NCI-H446 (cell line): Measurements from ENCODE around the gene KCNIP4.
"Not testable (repeated sequence)": the region's sequence is repeated elsewhere in the genome, so short reads cannot be mapped to it uniquely, and the experiment has no call there.

ENCODE experiments used
- DNase-seq, 2 experiments: peaks; one replicate each; lab custom pipeline; 2025; lab: John Stamatoyannopoulos, UW

The KCNIP4 gene

GRCh38 chr4:21366312-21366711 is 582.3 kb downstream of the KCNIP4 start:
- no peak for DNase-seq

DNA sequence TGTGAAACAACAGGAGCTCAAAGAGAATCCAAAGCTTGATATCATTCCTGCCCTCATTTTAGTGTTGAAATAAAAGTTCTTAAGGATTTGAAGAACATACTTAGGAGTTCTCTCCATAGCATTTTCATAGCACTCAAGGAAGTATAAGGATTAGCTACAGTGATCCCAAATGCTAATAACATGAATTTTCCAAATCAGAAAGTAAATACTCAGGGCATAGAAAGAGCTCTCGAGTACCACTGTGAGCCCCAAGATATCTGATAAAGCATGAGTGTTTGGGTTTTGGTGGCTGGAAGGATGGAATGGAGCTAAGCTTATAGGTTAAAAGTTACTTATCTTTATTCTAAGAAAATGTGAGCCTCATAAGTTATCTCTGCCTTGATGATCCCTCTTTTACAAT is 584.9 kb downstream of the KCNIP4 start:
- no peak for DNase-seq

DNA sequence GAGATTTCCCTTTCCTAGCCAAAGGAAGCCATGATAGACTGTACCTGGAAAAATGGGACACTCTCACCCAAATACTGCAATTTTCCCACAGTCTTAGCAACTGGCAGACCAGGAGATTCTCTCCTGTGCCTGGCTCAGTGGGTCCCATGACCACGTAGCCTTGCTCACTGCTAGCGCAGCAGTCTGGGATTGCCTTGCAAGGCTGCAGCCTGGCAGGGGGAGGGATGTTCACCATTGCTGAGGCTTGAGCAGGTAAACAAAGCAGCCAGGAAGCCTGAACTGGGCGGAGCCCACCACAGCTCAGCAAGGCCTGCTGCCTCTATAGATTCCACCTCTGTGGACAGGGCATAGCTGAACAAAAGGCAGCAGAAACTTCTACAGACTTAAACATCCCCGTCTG is 596.2 kb downstream of the KCNIP4 start:
- not testable (repeated sequence) for DNase-seq

DNA sequence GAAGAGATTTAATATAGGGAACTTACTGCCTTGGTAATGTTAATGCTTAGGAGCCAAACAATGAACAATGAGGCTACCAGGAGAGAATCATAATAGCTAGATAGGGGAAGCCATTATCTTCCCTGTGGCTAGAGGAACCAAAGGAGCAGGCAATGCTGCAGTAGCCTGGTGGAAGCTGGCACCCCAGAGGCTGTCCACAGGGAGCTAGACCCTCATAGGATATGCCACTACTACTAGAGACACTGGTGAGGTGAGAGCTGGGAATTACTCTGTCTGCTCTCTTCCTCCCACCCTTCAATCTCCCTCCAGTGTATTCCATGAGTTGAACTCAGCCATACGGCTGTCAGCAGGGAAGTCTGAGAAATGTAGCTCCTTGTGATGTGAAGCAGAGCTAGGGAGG is 601.4 kb downstream of the KCNIP4 start:
- DNase-seq, result no peak

DNA sequence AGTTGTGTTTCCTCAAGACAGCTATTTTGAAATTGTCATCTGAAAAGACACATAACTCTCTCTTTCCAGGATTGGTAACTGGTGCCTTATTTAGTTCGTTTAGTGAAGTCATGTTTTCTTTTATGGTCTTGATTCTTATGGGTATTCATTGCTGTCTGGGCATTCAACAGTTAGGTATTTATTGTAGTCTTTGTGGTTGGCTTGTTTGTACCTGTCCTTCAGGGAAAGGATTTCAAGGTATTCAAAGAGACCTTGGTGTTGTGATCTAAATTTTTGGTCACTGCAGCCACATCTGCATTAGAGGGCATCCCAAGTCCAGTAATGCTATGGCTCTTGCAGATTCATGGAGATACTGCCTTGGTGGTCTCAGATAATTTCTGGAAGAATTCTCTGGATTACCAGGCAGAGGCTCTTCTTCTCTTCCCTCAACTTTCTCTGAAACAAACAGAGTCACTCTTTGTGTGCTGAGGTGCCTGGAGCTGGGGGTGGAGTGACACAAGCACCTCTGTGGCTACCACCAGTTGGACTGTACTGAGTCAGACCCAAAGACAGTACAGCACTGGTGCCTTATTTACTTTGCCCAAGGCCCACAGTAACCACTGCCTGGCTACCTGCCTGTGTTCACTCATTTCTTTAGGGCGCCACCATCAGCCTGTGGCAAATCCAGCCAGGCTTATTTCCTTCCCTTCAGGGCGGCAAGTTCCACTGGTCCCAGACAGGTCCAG is 620.4 kb downstream of the KCNIP4 start:
- no peak for DNase-seq

DNA sequence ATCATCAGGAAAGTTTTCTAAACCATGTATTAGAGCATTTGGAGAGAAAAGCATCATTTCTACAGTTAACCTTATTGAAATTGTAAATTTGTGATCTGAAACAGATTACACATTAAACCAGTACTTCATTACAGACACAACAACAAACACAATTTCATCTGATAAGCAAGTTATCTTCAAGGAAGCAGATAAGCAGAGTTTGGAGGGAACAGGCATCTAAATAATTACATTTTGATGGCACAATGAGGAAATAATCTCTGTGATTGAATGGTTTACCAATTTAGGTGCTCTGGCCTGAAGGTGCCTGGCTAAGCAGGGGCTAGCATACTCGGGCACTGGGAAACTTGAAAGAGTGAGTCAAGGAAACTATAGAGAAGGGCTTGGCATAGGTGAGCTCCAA is 628.5 kb downstream of the KCNIP4 start:
- DNase-seq, result no peak

- DNase-seq, result no peak
These were observed 640.9 kb downstream of the KCNIP4 start for GRCh38 chr4:21307709-21308108.

- DNase-seq, result no peak
These were observed 644.1 kb downstream of the KCNIP4 start for GRCh38 chr4:21304540-21304887.

GRCh38 chr4:21290562-21290961 is 658.0 kb downstream of the KCNIP4 start:
- DNase-seq, result no peak

DNA sequence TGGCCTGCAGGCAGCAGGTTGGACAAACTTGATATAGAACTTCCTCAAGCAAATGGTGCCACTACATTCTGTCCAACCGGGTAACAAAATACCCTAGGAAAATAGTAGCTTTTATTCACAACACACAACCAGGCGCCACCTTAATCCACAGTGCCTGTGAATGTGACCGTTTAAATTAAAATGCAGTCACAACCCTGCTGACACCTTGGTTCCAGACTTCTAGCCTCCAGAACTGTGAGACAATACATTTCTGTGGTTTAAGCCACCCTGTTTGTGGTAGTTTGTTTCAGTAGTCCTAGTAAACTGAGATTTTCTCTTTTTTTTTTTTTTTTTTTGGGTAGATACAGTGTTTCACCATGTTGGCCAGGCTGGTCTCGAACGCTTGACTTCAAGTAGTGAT is 672.5 kb downstream of the KCNIP4 start:
- no peak for DNase-seq

GRCh38 chr4:21271439-21272052 is 677.0 kb downstream of the KCNIP4 start:
- no peak for DNase-seq

- no peak for DNase-seq
These were observed 700.2 kb downstream of the KCNIP4 start for GRCh38 chr4:21248331-21248730.

- DNase-seq, result no peak
These were observed 706.4 kb downstream of the KCNIP4 start for GRCh38 chr4:21242163-21242562.

- no peak for DNase-seq
These were observed 721.7 kb downstream of the KCNIP4 start for GRCh38 chr4:21226637-21227538.

DNA sequence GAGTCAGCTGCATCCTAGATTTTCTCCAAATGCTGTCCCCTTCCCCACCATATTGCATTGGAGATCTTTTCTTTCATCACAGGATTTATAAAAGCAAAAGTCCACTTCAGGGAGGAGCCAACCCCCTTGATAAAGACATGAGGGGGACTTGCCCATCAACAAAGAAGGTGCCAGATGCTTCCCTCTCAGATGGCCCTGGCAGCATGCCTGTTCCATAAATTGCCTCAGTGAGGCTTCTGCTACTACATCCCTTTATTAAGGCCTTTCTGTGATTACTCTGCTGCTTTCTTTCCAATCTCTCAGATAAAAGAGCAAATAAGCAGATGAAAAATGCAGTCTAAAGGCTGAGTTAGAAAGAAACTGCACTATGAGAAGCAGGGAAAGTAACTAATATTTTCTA is 736.7 kb downstream of the KCNIP4 start:
- no peak for DNase-seq

- DNase-seq, result no peak
These were observed 738.7 kb downstream of the KCNIP4 start for GRCh38 chr4:21209860-21210259.

DNA sequence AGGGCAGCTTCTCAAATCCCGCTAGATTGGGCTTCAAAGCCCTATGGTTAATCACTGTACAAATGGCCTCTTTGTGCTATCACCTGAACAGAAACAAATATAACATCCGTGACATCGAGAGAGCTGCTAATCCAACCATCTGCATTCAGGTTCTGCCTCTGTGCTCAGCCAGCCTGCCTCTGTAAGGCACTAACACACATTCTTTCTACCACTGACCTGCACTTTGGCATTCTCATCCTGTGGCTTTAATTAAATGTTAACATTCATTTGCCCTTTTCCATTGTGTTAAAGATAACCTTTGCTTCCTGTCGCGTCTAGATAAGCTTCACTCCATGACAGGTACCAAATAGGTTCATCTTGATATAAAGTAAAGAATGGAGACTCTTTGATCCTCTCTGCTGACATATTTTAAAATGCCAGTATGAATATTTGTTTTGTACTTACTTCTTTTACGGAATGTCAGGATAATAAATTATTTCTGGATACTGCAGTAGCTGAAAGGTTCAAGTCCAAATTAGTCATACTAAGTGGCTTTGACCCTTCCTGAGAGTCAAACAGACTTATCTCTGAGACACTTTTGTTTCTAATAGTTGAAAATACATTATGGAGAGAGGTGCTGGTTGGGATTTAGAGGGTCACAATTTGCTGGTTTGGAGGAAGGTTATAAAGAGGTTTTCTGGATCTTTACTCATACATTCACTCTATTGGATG is 742.6 kb downstream of the KCNIP4 start:
- DNase-seq, result no peak

DNA sequence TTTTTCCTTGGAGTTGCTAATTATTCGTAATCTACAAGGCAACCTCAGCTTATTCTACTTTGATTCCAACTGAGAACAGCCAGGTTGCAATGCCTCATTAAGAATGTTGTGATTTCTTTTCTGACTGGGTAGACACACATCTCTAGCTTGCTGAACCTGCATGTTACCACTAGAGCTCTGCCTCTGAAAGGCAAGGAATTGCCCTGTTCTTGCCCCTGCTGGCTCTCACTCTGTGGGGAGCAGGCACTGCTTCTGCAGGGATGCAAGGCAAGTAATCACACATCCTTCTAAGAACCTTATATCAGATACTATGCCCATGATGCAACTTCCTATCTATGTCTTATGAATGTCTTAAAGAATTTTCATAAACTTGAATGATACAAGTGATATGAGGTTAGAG is 745.2 kb downstream of the KCNIP4 start:
- DNase-seq, result no peak

DNA sequence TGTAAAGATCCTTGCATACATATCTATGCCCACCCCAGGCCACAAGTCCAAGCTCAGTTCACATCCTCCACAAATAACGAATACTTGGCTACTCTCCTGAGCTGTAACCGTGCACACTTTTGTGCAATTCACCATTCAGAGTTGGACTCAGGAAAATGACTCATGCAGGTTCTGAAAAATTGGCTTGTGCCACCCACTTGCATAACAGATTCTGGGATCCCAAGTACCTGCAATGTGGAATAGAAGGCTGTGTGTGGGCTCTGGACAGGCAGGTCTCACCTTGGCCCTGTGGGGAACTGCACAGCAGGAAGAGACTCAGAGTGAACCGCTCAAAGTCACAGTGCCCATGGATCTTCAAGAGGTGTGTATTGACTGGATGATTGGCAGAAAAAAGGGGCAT is 745.6 kb downstream of the KCNIP4 start:
- no peak for DNase-seq

- no peak for DNase-seq
These were observed 749.9 kb downstream of the KCNIP4 start for GRCh38 chr4:21198683-21199082.

DNA sequence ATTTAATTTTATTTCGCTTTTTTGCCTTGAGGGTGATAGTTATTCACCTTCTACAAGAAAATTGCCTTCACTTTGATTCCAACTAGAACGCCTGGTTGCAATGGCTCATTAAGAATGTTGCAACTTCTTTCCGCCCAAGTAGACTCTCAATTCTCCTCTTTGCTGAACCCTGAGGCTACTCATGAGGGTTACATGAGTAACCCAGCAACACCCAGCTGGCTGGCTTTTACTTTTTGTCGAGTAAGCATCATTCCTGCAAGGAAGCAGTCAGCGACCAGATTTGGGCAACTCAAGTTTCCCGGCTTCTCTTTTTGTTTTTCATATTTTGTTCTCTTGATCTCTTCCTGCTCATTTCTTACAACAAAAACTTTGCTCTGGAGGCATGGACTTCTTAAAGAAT is 752.9 kb downstream of the KCNIP4 start:
- no peak for DNase-seq

GRCh38 chr4:21192367-21192766 is 756.2 kb downstream of the KCNIP4 start:
- DNase-seq, result no peak
